Measurements from ENCODE around the gene PHF24.

DNA sequence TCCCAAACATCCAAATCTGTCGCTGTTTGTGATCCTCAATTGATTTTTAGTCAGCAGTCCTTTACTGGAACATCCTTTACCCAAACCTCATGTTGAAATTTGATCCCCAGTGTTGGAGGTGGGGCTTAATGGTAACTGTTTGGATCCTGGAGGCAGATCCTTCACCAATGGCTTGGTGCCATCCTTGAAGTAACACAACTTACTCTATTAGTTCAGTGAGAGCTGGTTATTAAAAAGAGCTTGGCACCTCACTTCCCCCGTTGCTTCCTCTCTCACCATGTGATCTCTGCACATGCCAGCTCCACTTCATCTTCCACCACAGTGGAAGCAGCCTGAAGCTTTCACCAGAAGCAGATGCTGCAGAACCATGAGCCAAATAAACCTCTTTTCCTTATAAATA lies 71.8 kb downstream of the PHF24 start:
- TF ChIP-seq, protein P1, sequence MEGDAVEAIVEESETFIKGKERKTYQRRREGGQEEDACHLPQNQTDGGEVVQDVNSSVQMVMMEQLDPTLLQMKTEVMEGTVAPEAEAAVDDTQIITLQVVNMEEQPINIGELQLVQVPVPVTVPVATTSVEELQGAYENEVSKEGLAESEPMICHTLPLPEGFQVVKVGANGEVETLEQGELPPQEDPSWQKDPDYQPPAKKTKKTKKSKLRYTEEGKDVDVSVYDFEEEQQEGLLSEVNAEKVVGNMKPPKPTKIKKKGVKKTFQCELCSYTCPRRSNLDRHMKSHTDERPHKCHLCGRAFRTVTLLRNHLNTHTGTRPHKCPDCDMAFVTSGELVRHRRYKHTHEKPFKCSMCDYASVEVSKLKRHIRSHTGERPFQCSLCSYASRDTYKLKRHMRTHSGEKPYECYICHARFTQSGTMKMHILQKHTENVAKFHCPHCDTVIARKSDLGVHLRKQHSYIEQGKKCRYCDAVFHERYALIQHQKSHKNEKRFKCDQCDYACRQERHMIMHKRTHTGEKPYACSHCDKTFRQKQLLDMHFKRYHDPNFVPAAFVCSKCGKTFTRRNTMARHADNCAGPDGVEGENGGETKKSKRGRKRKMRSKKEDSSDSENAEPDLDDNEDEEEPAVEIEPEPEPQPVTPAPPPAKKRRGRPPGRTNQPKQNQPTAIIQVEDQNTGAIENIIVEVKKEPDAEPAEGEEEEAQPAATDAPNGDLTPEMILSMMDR (IDR thresholded peaks at IDR 0.05) = no peak
- TF ChIP-seq POLR2A (IDR thresholded peaks at IDR 0.05) = no peak
